Right renal pelvis (tissue), 4 donors: ENCODE measurements around the gene CASKIN1. TPM values are rescaled to one million over a fixed set of nuclear protein-coding genes. Genes with fewer than 3 reads are reported as not detected.
"Not testable (repeated sequence)": the region's sequence is repeated elsewhere in the genome, so short reads cannot be mapped to it uniquely, and the experiment has no call there.

Experiments
- DNase-seq, 4 donors: peaks; one replicate each; pipeline ENCODE4 v3.0.0-alpha.2; 2013; ENCODE audit warnings: low read depth in 4 of 4, low spot score in 3 of 4, missing footprints in 1 of 4
- polyA plus RNA-seq, 4 donors: library from polyadenylated mRNA; unstranded; fragments of 120-200 nt; gene quantifications; one replicate each; pipeline ENCODE4 v1.2.1, GENCODE V29; 2013; ENCODE audit not compliant: insufficient read length in 4 of 4

Gene CASKIN1
- polyA plus RNA-seq, 4 donors, result 1.2 to 3.1 (median 1.4) TPM

GRCh38 chr16:2147981-2148671 is 48.3 kb downstream of the CASKIN1 start, which contains the start of gene RAB26:
Gene RAB26, plus strand, starts transcription at chr16:2148625. Its CDS starts 159 bp downstream, at chr16:2148784.
- no peak for DNase-seq

GRCh38 chr16:2147378-2147777 is 49.0 kb downstream of the CASKIN1 start:
- no peak for DNase-seq

- no peak for DNase-seq
These were observed 50.6 kb downstream of the CASKIN1 start for GRCh38 chr16:2145843-2146242.

- DNase-seq, result no peak
These were observed 52.4 kb downstream of the CASKIN1 start for GRCh38 chr16:2143878-2144485.

- no peak for DNase-seq
These were observed 53.2 kb downstream of the CASKIN1 start for GRCh38 chr16:2142942-2143877.

- DNase-seq, result peak in 3 of 4 donors; percentile 85 to 87 (median 86)
These were observed 60.5 kb downstream of the CASKIN1 start, which contains the start of gene PKD1 for GRCh38 chr16:2135770-2136490. Gene PKD1, minus strand, starts transcription at chr16:2135898. Its CDS starts 209 bp downstream, at chr16:2135689.

- DNase-seq, result not testable (repeated sequence)
These were observed 61.3 kb downstream of the CASKIN1 start for GRCh38 chr16:2135071-2135470.

GRCh38 chr16:2133797-2134196 is 62.6 kb downstream of the CASKIN1 start:
- not testable (repeated sequence) for DNase-seq

GRCh38 chr16:2129890-2130447 is 66.4 kb downstream of the CASKIN1 start:
- DNase-seq, result not testable (repeated sequence)

GRCh38 chr16:2129251-2129650 is 67.2 kb downstream of the CASKIN1 start:
- DNase-seq, result not testable (repeated sequence)

- DNase-seq, result not testable (repeated sequence)
These were observed 68.7 kb downstream of the CASKIN1 start for GRCh38 chr16:2127630-2128280.

Other genes starting within 250 kb of the CASKIN1 start
- gene RPL3L, start 241.9 kb downstream of the CASKIN1 start, polyA plus RNA-seq, result under 1 TPM; 0.18 to 0.31 (median 0.21) TPM
- 100 to 1,000 TPM; 125 to 156 (median 130) TPM for gene NDUFB10, start 237.1 kb downstream of the CASKIN1 start, polyA plus RNA-seq
- 1,000 to 10,000 TPM; 1,839 to 2,451 (median 2,117) TPM for gene RPS2, start 231.8 kb downstream of the CASKIN1 start, polyA plus RNA-seq
- gene RNF151, start 229.7 kb downstream of the CASKIN1 start, polyA plus RNA-seq, result not detected
- 10 to 100 TPM; 26.0 to 47.2 (median 35.0) TPM for gene TBL3, start 224.6 kb downstream of the CASKIN1 start, polyA plus RNA-seq
- gene NOXO1, start 215.1 kb downstream of the CASKIN1 start, polyA plus RNA-seq, result under 1 TPM; 0.52 to 0.97 (median 0.65) TPM
- 10 to 100 TPM; 24.2 to 36.0 (median 27.1) TPM for gene GFER, start 212.4 kb downstream of the CASKIN1 start, polyA plus RNA-seq
- gene SYNGR3, start 206.6 kb downstream of the CASKIN1 start, polyA plus RNA-seq, result 1 to 10 TPM; 1.2 to 2.6 (median 2.3) TPM
- gene ZNF598, start 186.8 kb downstream of the CASKIN1 start, polyA plus RNA-seq, result 10 to 100 TPM; 17.6 to 27.5 (median 18.1) TPM
- gene NPW, start 176.8 kb downstream of the CASKIN1 start, polyA plus RNA-seq, result 10 to 100 TPM in 1 of 4 donors, 1 to 10 TPM in 3; 3.8 to 10.3 (median 5.5) TPM
- 100 to 1,000 TPM; 117 to 185 (median 126) TPM for gene NHERF2, start 169.7 kb downstream of the CASKIN1 start, polyA plus RNA-seq
- 10 to 100 TPM; 17.6 to 26.6 (median 19.0) TPM for gene NTHL1, start 148.8 kb downstream of the CASKIN1 start, polyA plus RNA-seq
- 100 to 1,000 TPM; 121 to 152 (median 136) TPM for gene TSC2, start 148.6 kb downstream of the CASKIN1 start, polyA plus RNA-seq
- 100 to 1,000 TPM in 1 of 4 donors, 10 to 100 TPM in 3; 55.0 to 101 (median 69.2) TPM for gene PKD1, start 60.7 kb downstream of the CASKIN1 start, polyA plus RNA-seq
- 1 to 10 TPM; 2.0 to 3.5 (median 2.4) TPM for gene RAB26, start 48.0 kb downstream of the CASKIN1 start, polyA plus RNA-seq
- 10 to 100 TPM; 53.7 to 63.4 (median 57.5) TPM for gene TRAF7, start 40.8 kb downstream of the CASKIN1 start, polyA plus RNA-seq
- gene MLST8, start 8.8 kb upstream of the CASKIN1 start, polyA plus RNA-seq, result 10 to 100 TPM; 43.9 to 49.5 (median 46.3) TPM
- gene BRICD5, start 14.3 kb upstream of the CASKIN1 start, polyA plus RNA-seq, result 1 to 10 TPM; 4.1 to 9.2 (median 5.4) TPM
- 10 to 100 TPM; 12.7 to 15.5 (median 14.1) TPM for gene PGP, start 18.2 kb upstream of the CASKIN1 start, polyA plus RNA-seq
- 10 to 100 TPM; 15.9 to 25.4 (median 16.8) TPM for gene E4F1, start 27.0 kb upstream of the CASKIN1 start, polyA plus RNA-seq
- 1 to 10 TPM in 2 of 4 donors, under 1 TPM in 2; 0.86 to 1.8 (median 0.95) TPM for gene DNASE1L2, start 39.8 kb upstream of the CASKIN1 start, polyA plus RNA-seq
- 100 to 1,000 TPM in 1 of 4 donors, 10 to 100 TPM in 3; 57.6 to 101 (median 69.3) TPM for gene ECI1, start 55.0 kb upstream of the CASKIN1 start, polyA plus RNA-seq
- gene RNPS1, start 71.5 kb upstream of the CASKIN1 start, polyA plus RNA-seq, result 100 to 1,000 TPM; 184 to 221 (median 195) TPM
- 1 to 10 TPM; 5.2 to 6.7 (median 5.7) TPM for gene ABCA3, start 144.1 kb upstream of the CASKIN1 start, polyA plus RNA-seq
- 10 to 100 TPM in 2 of 4 donors, 1 to 10 TPM in 2; 9.5 to 11.3 (median 10.1) TPM for gene CCNF, start 232.8 kb upstream of the CASKIN1 start, polyA plus RNA-seq